Activated T-helper 2 cell treated with anti-CD3 and anti-CD28 coated beads, Interferon-gamma antibody, Interleukin-2, Interleukin-4, amounts not matched to agents 10 μg/mL and 5 μg/mL and 100 μg/mL, durations not matched to agents 14 hours and 24 hours and 36 hours (primary cell): ENCODE measurements around the gene ITGAD. TPM values are rescaled to one million over a fixed set of nuclear protein-coding genes. Genes with fewer than 3 reads are reported as not detected.

Experiments
- DNase-seq: peaks from one replicate; pipeline ENCODE4 v3.0.0; 2021; ENCODE audit warnings: low spot score
- H3K27ac Mint-ChIP-seq: one replicate; pipeline ENCODE4 v1.8.0; 2021; ENCODE audit warnings: mixed read lengths
- H3K27me3 Mint-ChIP-seq: one replicate; pipeline ENCODE4 v1.8.0; 2021; ENCODE audit warnings: low read depth, mixed read lengths
- H3K36me3 Mint-ChIP-seq: one replicate; pipeline ENCODE4 v1.8.0; 2021; ENCODE audit warnings: low read depth, mixed read lengths
- H3K4me1 Mint-ChIP-seq: one replicate; pipeline ENCODE4 v1.8.0; 2021; ENCODE audit warnings: low read depth, mixed read lengths
- H3K4me3 Mint-ChIP-seq: one replicate; pipeline ENCODE4 v1.8.0; 2021; ENCODE audit warnings: low read depth, mild to moderate bottlenecking, moderate library complexity, mixed read lengths
- H3K9me3 Mint-ChIP-seq: one replicate; pipeline ENCODE4 v1.8.0; 2021; ENCODE audit warnings: mixed read lengths
- intact Hi-C: fragments of 100-400 bp; cut with micrococcal nuclease; formaldehyde crosslinking; loops from one replicate; pipeline ENCODE4 v1.15.1; 2023
- total RNA-seq: library from RNA; stranded (reverse); gene quantifications from 2 replicates; pipeline ENCODE4 v1.2.3, GENCODE V29; 2022

ITGAD gene
- total RNA-seq, 1 donor from 2014 or later, result 0.21 TPM

GRCh38 chr16:31452631-31453106 lies 59.5 kb downstream of the ITGAD start:
- H3K36me3 Mint-ChIP-seq, result peaks cover 29% of the 10 kb centered on the region
- H3K4me1 Mint-ChIP-seq, result peaks cover 27% of the 10 kb centered on the region
- H3K9me3 Mint-ChIP-seq, result no peaks in the 10 kb centered on the region
- no peak overlapping the region for H3K27ac Mint-ChIP-seq
- H3K27me3 Mint-ChIP-seq, result no peaks in the 10 kb centered on the region
- DNase-seq, result no peak
- H3K4me3 Mint-ChIP-seq, result no peak overlapping the region
- intact Hi-C loops, result loop anchor here (10.0 kb wide), 1 partner anchor 268 kb away; the partner anchor contains the start of gene FUS

- no peaks in the 10 kb centered on the region for H3K27me3 Mint-ChIP-seq
- no peak for DNase-seq
- peaks cover 34% of the 10 kb centered on the region for H3K36me3 Mint-ChIP-seq
- no peaks in the 10 kb centered on the region for H3K9me3 Mint-ChIP-seq
- H3K27ac Mint-ChIP-seq, result peak overlapping the region; percentile 18
- intact Hi-C loops, result loop anchor here (10.0 kb wide), 1 partner anchor 269 kb away; the partner anchor contains the start of gene FUS
- H3K4me1 Mint-ChIP-seq, result peaks cover 32% of the 10 kb centered on the region
- H3K4me3 Mint-ChIP-seq, result no peak overlapping the region
These were observed 60.4 kb downstream of the ITGAD start for GRCh38 chr16:31453255-31454204.

- Mint-ChIP-seq H3K27me3 (no peaks in the 10 kb centered on the region), H3K9me3 (no peaks in the 10 kb centered on the region), H3K27ac (peak overlapping the region; percentile 5), H3K4me1 (peaks cover 39% of the 10 kb centered on the region), H3K4me3 (peak overlapping the region; percentile 38), H3K36me3 (peaks cover 34% of the 10 kb centered on the region)
- DNase-seq, result no peak
- intact Hi-C loops, result loop anchor here (5.0 to 10.0 kb wide), 2 partner anchors 271 to 348 kb away; partner anchors contain the start of genes BCKDK and FUS
These were observed 62.6 kb downstream of the ITGAD start for GRCh38 chr16:31455601-31456314.

GRCh38 chr16:31456988-31457360 lies 63.8 kb downstream of the ITGAD start:
- H3K4me3 Mint-ChIP-seq, result peak overlapping the region; percentile 89
- DNase-seq, result no peak
- peaks cover 35% of the 10 kb centered on the region for H3K4me1 Mint-ChIP-seq
- H3K36me3 Mint-ChIP-seq, result peaks cover 31% of the 10 kb centered on the region
- no peaks in the 10 kb centered on the region for H3K27me3 Mint-ChIP-seq
- H3K9me3 Mint-ChIP-seq, result no peaks in the 10 kb centered on the region
- no peak overlapping the region for H3K27ac Mint-ChIP-seq
- intact Hi-C loops, result loop anchor here (5.0 to 10.0 kb wide), 2 partner anchors 272 to 350 kb away; partner anchors contain the start of genes BCKDK and FUS

- Mint-ChIP-seq H3K27ac (peak overlapping the region; percentile 96), H3K4me3 (peak overlapping the region; percentile 89), H3K27me3 (no peaks in the 10 kb centered on the region), H3K9me3 (no peaks in the 10 kb centered on the region), H3K36me3 (peaks cover 36% of the 10 kb centered on the region), H3K4me1 (peaks cover 35% of the 10 kb centered on the region)
- intact Hi-C loops, result loop anchor here (2.0 to 10.0 kb wide), 4 partner anchors 255 to 411 kb away; partner anchors contain the start of genes BCKDK and FUS
- peak; percentile 66 for DNase-seq
These were observed 65.1 kb downstream of the ITGAD start for GRCh38 chr16:31458073-31458843.

- peaks cover 36% of the 10 kb centered on the region for H3K36me3 Mint-ChIP-seq
- peaks cover 31% of the 10 kb centered on the region for H3K4me1 Mint-ChIP-seq
- intact Hi-C loops, result loop anchor here (1.0 to 10.0 kb wide), 10 partner anchors 18 to 537 kb away; partner anchors contain the start of genes BCKDK, FUS, RUSF1 and SETD1A
- peak within 1 kb of the TSS; percentile 96 for H3K27ac Mint-ChIP-seq
- peak within 1 kb of the TSS; percentile 89 for H3K4me3 Mint-ChIP-seq
- no peaks in the 10 kb centered on the region for H3K27me3 Mint-ChIP-seq
- H3K9me3 Mint-ChIP-seq, result no peaks in the 10 kb centered on the region
- peak; percentile 96 for DNase-seq
These were observed 65.9 kb downstream of the ITGAD start, which contains the start of gene ARMC5 for GRCh38 chr16:31458844-31459686. TSS of gene ARMC5 (plus strand) at chr16:31459501. CDS start at chr16:31459525, 24 bp downstream.

GRCh38 chr16:31459687-31460581 lies 66.8 kb downstream of the ITGAD start:
- Mint-ChIP-seq H3K9me3 (no peaks in the 10 kb centered on the region), H3K36me3 (peaks cover 36% of the 10 kb centered on the region), H3K27ac (peak overlapping the region; percentile 96), H3K4me1 (peaks cover 31% of the 10 kb centered on the region), H3K4me3 (peak overlapping the region; percentile 89), H3K27me3 (no peaks in the 10 kb centered on the region)
- DNase-seq, result peak; percentile 100
- intact Hi-C loops, result loop anchor here (1.0 to 10.0 kb wide), 10 partner anchors 17 to 538 kb away; partner anchors contain the start of genes BCKDK, FUS, RUSF1 and SETD1A

- H3K27ac Mint-ChIP-seq, result no peak overlapping the region
- no peak for DNase-seq
- H3K4me3 Mint-ChIP-seq, result peak overlapping the region; percentile 89
- peaks cover 35% of the 10 kb centered on the region for H3K36me3 Mint-ChIP-seq
- no peaks in the 10 kb centered on the region for H3K27me3 Mint-ChIP-seq
- H3K9me3 Mint-ChIP-seq, result no peaks in the 10 kb centered on the region
- peaks cover 25% of the 10 kb centered on the region for H3K4me1 Mint-ChIP-seq
- intact Hi-C loops, result no loop called here
These were observed 67.5 kb downstream of the ITGAD start for GRCh38 chr16:31460582-31461002.

GRCh38 chr16:31461201-31461920 lies 68.2 kb downstream of the ITGAD start:
- H3K27ac Mint-ChIP-seq, result no peak overlapping the region
- DNase-seq, result no peak
- peak overlapping the region; percentile 20 for H3K4me3 Mint-ChIP-seq
- intact Hi-C loops, result no loop called here
- peaks cover 20% of the 10 kb centered on the region for H3K4me1 Mint-ChIP-seq
- no peaks in the 10 kb centered on the region for H3K9me3 Mint-ChIP-seq
- peaks cover 33% of the 10 kb centered on the region for H3K36me3 Mint-ChIP-seq
- no peaks in the 10 kb centered on the region for H3K27me3 Mint-ChIP-seq
